ENCODE data around the gene MSANTD1.

DNA sequence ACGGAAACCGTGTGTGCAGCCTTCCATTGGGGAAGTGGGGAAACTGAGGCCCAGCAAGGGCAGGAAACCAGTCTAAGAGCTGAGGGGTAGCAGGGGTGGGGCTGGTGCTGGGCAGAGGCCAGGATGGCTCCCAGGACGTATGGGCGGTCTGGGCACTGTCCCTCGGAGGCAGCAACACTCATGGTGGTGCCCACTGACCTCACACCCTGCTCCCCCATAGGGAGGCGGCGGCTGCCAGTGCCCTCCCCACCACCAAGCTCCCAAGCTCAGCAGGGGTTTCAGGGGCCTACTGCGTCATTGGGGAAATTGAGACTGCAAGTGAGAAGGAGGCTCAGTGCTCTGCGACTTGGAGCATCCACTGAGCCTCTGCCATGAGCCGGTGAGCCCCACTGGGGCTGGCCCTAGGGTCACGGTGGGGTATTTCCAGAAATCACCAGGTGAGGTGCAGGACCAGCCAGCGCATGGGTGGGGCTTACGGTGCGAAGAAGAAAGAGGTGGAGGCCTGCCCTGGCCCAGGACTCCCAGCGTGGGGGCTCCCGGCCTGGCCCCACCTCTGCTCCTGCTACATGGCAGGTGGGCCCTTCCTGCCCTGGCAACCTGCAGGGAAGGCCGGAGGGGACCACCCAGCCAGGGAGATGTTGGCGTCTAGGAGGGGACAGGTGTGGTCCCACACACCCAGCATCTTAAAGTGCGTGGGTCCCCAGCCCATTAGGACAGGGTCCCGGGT lies 915 bp downstream of the MSANTD1 start:
- TF ChIP-seq, protein P1, sequence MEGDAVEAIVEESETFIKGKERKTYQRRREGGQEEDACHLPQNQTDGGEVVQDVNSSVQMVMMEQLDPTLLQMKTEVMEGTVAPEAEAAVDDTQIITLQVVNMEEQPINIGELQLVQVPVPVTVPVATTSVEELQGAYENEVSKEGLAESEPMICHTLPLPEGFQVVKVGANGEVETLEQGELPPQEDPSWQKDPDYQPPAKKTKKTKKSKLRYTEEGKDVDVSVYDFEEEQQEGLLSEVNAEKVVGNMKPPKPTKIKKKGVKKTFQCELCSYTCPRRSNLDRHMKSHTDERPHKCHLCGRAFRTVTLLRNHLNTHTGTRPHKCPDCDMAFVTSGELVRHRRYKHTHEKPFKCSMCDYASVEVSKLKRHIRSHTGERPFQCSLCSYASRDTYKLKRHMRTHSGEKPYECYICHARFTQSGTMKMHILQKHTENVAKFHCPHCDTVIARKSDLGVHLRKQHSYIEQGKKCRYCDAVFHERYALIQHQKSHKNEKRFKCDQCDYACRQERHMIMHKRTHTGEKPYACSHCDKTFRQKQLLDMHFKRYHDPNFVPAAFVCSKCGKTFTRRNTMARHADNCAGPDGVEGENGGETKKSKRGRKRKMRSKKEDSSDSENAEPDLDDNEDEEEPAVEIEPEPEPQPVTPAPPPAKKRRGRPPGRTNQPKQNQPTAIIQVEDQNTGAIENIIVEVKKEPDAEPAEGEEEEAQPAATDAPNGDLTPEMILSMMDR (IDR thresholded peaks at IDR 0.05): no peak
- no peak for TF ChIP-seq POLR2A (IDR thresholded peaks at IDR 0.05)
